Tongue (tissue), 2 donors: Measurements from ENCODE around the gene FAM3D. TPM values are rescaled to one million over a fixed set of nuclear protein-coding genes. Genes with fewer than 3 reads are reported as not detected.

Source experiments
- DNase-seq: peaks from one replicate; pipeline ENCODE4 v3.0.0-alpha.2; 2015
- total RNA-seq: library from RNA; depleted of rRNA; stranded (reverse); fragments of >200 nt; gene quantifications from one replicate; pipeline ENCODE4 v1.2.3, GENCODE V29; 2014

Gene FAM3D
- total RNA-seq, 1 donor from 2014 or later: 14.9 TPM

- DNase-seq: no peak
These were observed 74.8 kb downstream of the FAM3D start for GRCh38 chr3:58591517-58592510.

GRCh38 chr3:58588030-58588614 is 78.5 kb downstream of the FAM3D start:
- peak; percentile 84 for DNase-seq

- no peak for DNase-seq
These were observed 79.8 kb downstream of the FAM3D start for GRCh38 chr3:58586776-58587192.

GRCh38 chr3:58585994-58586393 is 80.6 kb downstream of the FAM3D start:
- DNase-seq: no peak

GRCh38 chr3:58585005-58585786 is 81.4 kb downstream of the FAM3D start:
- peak; percentile 87 for DNase-seq

- no peak for DNase-seq
These were observed 81.9 kb downstream of the FAM3D start for GRCh38 chr3:58584690-58585004.

Other genes with a start within 250 kb of the FAM3D start
- gene PDHB, start 232.9 kb downstream of the FAM3D start, total RNA-seq: 226 TPM
- 13.3 TPM for gene KCTD6, start 174.7 kb downstream of the FAM3D start, total RNA-seq
- gene ACOX2, start 129.6 kb downstream of the FAM3D start, total RNA-seq: 12.6 TPM
- gene FAM107A, start 89.4 kb downstream of the FAM3D start, total RNA-seq: 1.7 TPM